HG02763 (cell line): ENCODE results near the gene SPI1.

ENCODE experiments used
- ATAC-seq: cut with Tn5 transposase; IDR thresholded peaks from one replicate; pipeline ENCODE4 v1.9.1; 2021; ENCODE audit warnings: mild to moderate bottlenecking, moderate library complexity; ENCODE audit not compliant: unreplicated experiment

Gene SPI1

DNA sequence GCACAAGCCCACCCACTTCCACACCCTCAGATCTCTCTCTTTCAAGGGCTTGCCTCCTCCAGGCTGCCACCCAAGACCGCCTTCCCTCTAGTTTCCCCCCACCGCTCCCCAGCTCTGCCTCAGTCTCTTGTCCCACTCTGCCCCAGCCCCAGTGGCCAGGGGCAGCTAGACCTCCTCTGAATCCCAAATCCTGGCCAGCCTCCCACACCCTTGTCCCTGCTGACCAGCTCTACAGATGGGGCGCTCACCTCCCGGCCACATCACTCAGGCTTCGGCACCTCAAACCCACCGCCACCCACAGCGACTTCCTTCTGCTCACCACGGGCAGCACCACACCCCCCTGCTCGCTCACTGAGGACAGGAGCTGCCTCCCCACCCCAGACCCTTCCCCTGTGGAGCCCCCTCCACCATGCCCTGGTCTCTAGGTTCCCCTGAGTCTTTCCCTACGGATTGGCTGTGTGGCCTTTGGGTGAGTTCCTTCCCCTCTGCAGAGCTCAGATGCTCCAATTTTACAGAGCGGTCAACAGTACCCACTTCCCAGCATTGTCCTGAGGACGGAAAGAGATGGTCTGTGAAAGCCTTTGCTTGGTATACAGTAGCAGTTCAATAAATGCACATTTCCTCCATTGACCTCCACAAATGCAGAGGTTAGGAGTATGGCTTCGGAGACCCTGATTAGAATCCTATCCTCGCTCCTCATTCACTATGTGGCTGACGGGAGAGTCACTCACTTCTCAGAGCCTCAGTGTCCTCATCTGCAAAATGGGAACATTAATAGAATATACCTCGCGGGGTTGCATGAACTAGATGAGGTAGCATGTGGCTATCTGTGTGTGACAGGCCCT is 11.5 kb upstream of the SPI1 start:
- no peak for ATAC-seq

DNA sequence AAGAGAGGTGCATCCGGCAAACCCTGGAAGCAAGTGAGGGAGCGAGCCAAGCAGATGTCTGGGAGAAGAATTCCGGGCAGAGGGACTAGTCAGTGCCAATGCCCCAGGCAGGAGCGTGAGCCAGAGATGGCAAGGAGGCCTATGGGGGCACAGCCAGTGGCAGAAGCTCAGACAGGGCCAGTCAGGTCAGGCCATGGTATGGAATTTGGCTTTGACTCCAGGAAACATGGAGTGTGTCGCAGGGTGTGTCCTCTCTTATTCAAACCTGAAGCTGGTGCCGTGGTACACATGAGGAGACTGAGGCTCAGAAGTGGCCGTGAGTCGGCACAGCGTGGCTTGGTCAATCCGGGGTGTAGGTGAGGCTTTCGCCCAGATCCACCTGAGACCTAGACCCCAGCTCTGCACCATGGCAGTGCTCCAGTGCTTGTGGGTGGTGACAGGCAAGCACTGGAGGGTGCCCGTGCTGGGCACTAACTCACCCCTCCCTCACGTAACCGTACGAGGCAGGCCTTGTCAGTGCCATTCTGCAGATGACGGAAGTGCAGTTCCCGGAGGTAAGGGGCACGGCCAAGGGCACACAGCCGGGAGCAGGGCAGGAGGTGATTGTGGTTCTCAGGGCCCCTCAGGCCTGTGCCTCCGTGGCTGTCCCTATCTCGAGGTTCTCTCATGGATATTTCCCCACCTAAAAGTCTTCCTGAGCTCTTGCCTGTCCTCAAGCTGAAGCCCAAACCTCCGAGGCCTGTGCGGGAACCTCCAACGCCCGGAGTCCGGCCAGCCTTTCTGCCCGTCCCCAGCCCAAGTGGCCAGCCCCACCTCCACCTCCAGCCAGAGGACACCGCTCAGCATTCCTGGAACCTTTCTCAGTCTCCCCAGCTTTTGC is 10.6 kb upstream of the SPI1 start:
- ATAC-seq = no peak

DNA sequence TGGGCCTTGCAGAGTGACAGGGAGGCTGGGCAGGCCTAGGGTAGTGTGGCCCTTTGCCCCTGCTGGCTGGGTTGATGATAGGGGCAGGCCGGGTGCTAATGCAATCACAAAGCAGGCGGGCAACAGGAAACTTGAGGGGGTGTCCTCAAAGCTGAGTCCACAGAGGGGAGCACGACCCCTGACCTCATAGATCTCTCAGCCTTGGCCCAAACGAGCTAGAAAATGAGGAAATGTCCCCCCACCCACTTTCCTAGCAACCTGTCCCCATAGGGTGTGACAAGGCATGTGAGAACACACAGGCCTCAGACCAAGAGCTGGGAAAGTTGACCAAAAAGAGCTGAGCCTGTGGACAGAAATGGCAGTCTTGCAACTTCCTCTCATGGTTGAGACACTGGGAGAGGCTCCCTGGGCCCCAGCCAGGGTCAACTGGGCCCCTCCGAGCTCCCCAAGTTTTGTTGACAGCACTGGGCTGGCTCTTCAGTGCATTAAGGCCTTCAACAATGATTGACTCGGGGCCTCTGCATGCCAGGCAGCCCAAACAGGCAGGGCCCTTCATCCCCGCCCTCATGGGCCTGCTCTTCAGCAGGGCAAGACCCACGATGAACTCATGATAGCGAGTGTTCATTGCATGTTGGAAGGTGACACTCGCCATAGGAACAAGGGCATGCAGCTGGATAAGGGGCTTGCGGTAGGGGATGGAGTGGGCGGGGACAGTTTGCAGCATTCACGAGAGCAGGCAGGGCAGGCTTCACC is 9.8 kb upstream of the SPI1 start:
- ATAC-seq = no peak

DNA sequence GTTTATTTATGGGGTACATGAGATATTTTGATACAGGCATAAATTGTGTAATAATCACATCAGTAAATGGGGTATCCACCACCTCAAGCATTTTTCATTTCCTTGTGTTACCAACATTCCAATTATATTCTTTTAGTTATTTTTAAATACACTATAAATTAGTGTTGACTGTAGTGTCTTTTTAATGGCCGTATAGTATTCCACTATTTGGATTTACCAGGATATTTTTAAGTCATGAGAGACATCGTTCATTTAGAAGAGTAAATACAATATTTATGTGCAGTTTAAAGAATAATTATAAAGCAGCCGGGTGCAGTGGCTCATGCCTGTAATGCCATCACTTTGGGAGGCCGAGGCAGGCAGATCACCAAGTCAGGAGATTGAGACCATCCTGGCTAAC is 6.2 kb upstream of the SPI1 start:
- ATAC-seq = no peak

DNA sequence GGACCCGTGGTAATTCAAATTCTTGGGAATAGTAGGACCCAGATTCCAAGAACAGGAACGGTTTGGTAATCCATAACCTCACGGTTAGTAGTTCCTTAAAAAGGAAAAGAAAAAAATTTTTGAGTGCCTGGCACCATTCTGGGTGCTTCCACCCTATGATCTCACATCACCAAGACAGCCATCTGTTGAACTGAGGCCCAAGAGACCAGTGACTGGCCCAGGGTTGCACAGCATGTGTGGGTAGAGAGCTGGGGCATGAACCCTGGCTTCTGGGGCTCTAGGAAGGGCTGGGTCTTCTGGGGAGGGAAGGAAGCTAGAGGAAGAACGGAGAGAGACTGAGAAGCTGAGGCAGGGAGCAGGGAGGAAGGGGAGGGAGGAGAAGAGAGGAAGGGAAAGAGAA is 4.7 kb upstream of the SPI1 start:
- no peak for ATAC-seq

DNA sequence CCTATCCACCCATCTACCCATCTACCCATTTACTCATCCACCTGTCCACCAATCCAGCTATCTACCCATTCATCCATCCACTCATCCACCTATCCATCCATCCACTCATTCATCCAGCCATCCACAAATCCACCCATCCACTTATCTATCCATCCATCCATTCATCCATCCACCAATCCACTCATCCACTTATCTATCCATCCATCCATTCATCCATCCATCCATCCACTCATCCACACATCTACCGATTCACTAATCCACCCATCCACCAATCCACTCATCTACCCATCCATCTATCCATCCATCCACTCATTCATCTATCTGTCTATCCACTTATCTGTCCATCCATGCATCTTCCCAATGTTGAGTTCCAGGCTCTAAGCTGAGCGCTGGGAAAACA is 1.7 kb upstream of the SPI1 start:
- ATAC-seq = no peak

DNA sequence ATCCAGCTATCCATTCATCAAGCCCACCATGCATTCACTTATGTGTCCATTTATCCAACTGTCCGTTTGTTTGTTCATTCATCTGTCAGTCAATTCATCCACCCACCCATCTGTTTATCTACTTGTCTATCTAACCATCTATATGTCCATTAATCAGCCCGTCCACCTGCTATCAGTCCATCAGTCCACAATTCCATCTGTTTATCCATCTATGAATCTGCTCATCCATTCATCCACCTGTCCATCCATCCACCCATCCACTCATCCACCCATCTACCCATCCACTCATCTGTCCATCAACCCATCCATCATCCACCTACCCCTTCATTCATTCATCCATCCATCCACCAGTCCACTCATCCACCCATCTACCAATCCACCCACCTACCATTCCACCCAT is 970 bp upstream of the SPI1 start:
- ATAC-seq = no peak

- peak; percentile 2 for ATAC-seq
Observed at GRCh38 chr11:47378836-47379170, 456 bp upstream of the SPI1 start.

DNA sequence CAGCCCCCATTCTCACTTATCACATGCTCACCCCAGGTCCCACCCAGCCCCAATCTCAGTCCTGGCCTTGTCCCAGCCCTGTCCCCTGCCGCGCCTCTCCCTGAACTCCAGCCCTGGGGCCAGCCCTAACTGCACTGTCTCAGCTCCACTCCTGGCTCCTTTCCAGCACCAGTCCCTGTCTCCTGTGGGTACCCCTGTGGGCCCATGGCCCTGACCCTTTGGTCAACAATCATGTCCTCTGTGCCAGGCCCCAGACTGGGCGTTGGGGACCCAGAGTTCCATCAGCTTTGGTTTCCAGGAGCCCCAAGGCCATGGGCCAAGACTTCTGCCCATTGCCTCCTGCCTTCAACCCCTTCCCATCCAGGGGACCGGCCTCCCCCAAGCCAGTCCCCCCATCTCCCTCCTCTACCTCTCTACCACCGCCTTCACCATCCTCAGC is 757 bp downstream of the SPI1 start:
- no peak for ATAC-seq

GRCh38 chr11:47376525-47377371 is 1.6 kb downstream of the SPI1 start:
- ATAC-seq = no peak

DNA sequence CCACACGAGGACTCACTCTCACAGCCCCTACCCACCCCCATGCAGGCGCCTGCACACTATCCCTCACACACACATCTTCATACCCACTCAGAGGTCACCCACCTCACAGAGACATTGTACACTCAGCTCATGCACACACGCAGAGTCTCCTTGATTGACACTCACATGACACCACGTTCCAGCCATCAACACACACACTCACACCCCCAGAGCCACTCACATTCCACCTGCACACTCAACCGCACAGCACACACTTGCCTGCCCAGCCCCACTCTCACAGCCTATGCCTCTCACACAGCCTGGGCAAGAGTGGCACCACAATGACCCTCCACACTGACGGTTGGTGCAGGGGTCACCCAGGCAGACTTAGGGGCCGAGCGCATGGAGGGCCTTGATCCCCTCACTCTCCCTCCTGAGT is 2.2 kb downstream of the SPI1 start:
- ATAC-seq = no peak

GRCh38 chr11:47375546-47376085 is 2.7 kb downstream of the SPI1 start:
- no peak for ATAC-seq

GRCh38 chr11:47375020-47375419 is 3.3 kb downstream of the SPI1 start:
- no peak for ATAC-seq

GRCh38 chr11:47374720-47375019 is 3.7 kb downstream of the SPI1 start:
- no peak for ATAC-seq

- no peak for ATAC-seq
Observed at GRCh38 chr11:47373876-47374719, 4.2 kb downstream of the SPI1 start.

DNA sequence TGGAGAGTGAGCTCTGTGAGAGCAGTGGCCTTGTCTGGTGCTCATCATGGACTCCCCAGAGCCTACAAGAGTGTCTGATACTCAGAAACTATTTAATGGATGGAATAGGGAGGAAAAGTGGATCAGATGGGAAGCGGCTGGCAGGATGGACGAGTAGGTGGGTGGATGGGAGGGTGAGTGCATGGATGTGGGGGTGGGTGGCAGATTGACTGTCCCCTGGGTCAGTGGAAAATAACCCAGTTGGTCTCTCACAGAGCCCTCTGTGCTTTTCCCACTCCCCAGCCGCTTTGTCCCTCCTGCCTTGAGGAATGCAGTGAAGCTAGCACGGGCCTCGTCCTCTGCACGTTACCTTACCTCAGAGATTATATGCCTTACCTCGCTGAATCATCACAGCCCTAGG is 5.9 kb downstream of the SPI1 start:
- no peak for ATAC-seq

DNA sequence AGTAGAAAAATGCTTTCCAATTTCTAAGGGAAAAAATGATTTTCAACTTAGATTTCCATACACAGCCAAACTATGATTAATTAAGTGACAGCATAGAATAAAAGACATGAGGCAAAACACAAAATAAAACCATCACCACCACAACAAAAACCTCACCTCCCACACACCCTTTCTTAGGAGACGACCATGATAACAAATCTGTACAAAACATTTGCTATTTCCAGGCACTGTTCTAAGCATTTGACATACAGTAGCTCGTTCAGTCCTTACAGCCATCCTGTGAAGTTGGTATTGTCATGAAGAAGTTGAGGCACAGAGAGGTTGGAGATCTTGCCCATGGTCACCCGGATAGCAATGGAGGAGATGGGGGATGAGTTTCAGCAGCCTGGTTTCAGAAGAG is 8.7 kb downstream of the SPI1 start:
- ATAC-seq = no peak

GRCh38 chr11:47366020-47366490 is 12.3 kb downstream of the SPI1 start:
- no peak for ATAC-seq

DNA sequence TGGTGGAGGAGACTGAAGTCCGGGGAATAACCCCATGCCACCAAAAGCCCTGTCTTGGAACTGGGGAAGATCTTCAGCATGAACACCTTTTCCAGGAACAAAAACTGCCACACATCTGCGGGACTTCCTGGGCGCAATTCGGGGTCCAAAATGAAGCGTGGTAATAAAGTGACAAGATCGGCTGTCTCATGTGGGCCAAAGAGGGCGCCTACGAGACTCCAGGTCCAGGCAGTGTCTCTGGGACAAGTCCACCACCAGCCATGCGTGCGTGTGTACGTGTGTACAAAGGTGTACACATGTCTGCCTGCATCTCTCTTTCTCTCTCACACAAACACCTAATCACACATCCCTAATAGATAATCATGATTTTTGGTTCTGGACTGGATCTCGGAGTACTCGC is 16.9 kb downstream of the SPI1 start:
- ATAC-seq = no peak
